Neuronal stem cell (in vitro differentiated cells): ENCODE results near the gene SLAMF7.
"Not testable (repeated sequence)": the region's sequence is repeated elsewhere in the genome, so short reads cannot be mapped to it uniquely, and the experiment has no call there.

Experiments
- DNase-seq: peaks from one replicate; pipeline ENCODE4 v3.0.0-alpha.2; 2013; ENCODE audit warnings: low spot score
- H2AFZ ChIP-seq: one replicate; pipeline ENCODE4 v1.6.1; 2013; ENCODE audit warnings: mild to moderate bottlenecking, low read length, inconsistent platforms
- H2AK5ac ChIP-seq: 2 replicates; pipeline ENCODE4 v1.6.1; 2013; ENCODE audit warnings: low read depth, mild to moderate bottlenecking, inconsistent platforms, low read length, moderate library complexity, mixed read lengths
- H2BK120ac ChIP-seq: 2 replicates; pipeline ENCODE4 v1.6.1; 2013; ENCODE audit warnings: low read depth, mild to moderate bottlenecking, inconsistent platforms, low read length, moderate library complexity, mixed read lengths
- H2BK12ac ChIP-seq: one replicate; pipeline ENCODE4 v1.6.1; 2013; ENCODE audit warnings: low read length, inconsistent platforms
- H2BK15ac ChIP-seq: 2 replicates; pipeline ENCODE4 v1.6.1; 2013; ENCODE audit warnings: mild to moderate bottlenecking, low read length, inconsistent platforms, mixed read lengths
- H2BK5ac ChIP-seq: one replicate; pipeline ENCODE4 v1.6.1; 2013; ENCODE audit warnings: inconsistent platforms, mild to moderate bottlenecking, low read length, moderate library complexity
- H3K14ac ChIP-seq: one replicate; pipeline ENCODE4 v1.6.1; 2013; ENCODE audit warnings: low read length, inconsistent platforms
- H3K18ac ChIP-seq: 2 replicates; pipeline ENCODE4 v1.6.1; 2013; ENCODE audit warnings: low read length, inconsistent platforms
- H3K23ac ChIP-seq: 2 replicates; pipeline ENCODE4 v1.6.1; 2013; ENCODE audit warnings: low read depth, mild to moderate bottlenecking, mixed read lengths, low read length, inconsistent platforms; ENCODE audit not compliant: poor library complexity
- H3K27ac ChIP-seq: replicated peaks from 3 replicates; pipeline ENCODE4 v1.5.1; 2013; ENCODE audit warnings: low read length, inconsistent platforms
- H3K27me3 ChIP-seq, 3 experiments: 2 replicates each; pipeline ENCODE4 v1.6.1; 2013; ENCODE audit warnings: low read length in 3 of 3, mild to moderate bottlenecking in 2 of 3, inconsistent platforms in 1 of 3, low read depth in 1 of 3, mixed read lengths in 1 of 3, moderate library complexity in 1 of 3; ENCODE audit not compliant: control insufficient read depth in 3 of 3, insufficient read depth in 3 of 3
- H3K36me3 ChIP-seq, 2 donors: replicated peaks in 1 of 2; 2 replicates each; pipeline ENCODE4 v1.6.1; 2013; ENCODE audit warnings: low read length in 2 of 2; ENCODE audit not compliant: control insufficient read depth in 2 of 2, insufficient read depth in 2 of 2
- H3K4ac ChIP-seq: 2 replicates; pipeline ENCODE4 v1.6.1; 2013; ENCODE audit warnings: inconsistent platforms, mild to moderate bottlenecking, low read length, moderate library complexity
- H3K4me1 ChIP-seq, 2 donors: 1 replicate in 1 of 2; 2 replicates in 1 of 2; pipeline ENCODE4 v1.6.1; 2013; ENCODE audit warnings: low read length in 2 of 2, low read depth in 1 of 2; ENCODE audit not compliant: control insufficient read depth in 2 of 2, insufficient read depth in 1 of 2
- H3K4me2 ChIP-seq: one replicate; pipeline ENCODE4 v1.6.1; 2013; ENCODE audit warnings: mild to moderate bottlenecking, low read length, inconsistent platforms; ENCODE audit not compliant: insufficient read depth, poor library complexity, severe bottlenecking
- H3K4me3 ChIP-seq, 2 donors: 2 replicates each; pipeline ENCODE4 v1.5.1; 2013; ENCODE audit warnings: low read length in 2 of 2, mild to moderate bottlenecking in 2 of 2, inconsistent platforms in 1 of 2, moderate library complexity in 1 of 2
- H3K79me1 ChIP-seq: one replicate; pipeline ENCODE4 v1.6.1; 2013; ENCODE audit warnings: low read depth, mild to moderate bottlenecking, inconsistent platforms, low read length, moderate library complexity
- H3K9ac ChIP-seq: one replicate; pipeline ENCODE4 v1.6.1; 2013; ENCODE audit warnings: mild to moderate bottlenecking, low read depth, low read length, inconsistent platforms; ENCODE audit not compliant: poor library complexity
- H3K9me3 ChIP-seq, 2 donors: replicated peaks in 1 of 2; 2 replicates each; pipeline versions ENCODE3 to v1.6.1; 2013; ENCODE audit warnings: low read length in 2 of 2, mild to moderate bottlenecking in 2 of 2, inconsistent platforms in 1 of 2, low read depth in 1 of 2, mixed read lengths in 1 of 2, moderate library complexity in 1 of 2; ENCODE audit not compliant: control insufficient read depth in 2 of 2, insufficient read depth in 1 of 2
- H4K8ac ChIP-seq: one replicate; pipeline ENCODE4 v1.6.1; 2013; ENCODE audit warnings: low read depth, mild to moderate bottlenecking, inconsistent platforms, low read length, moderate library complexity
- H4K91ac ChIP-seq: one replicate; pipeline ENCODE4 v1.6.1; 2013; ENCODE audit warnings: low read length, low read depth, mild to moderate bottlenecking, inconsistent platforms; ENCODE audit not compliant: poor library complexity
- WGBS, 2 donors: extraction: QIAGEN DNeasy Blood & Tissue Kit; methylation state at CpG; one replicate each; pipeline ENCODE4 v1.1.7; 2013; ENCODE audit warnings: missing lambda C conversion rate in 2 of 2, mixed read lengths in 1 of 2; ENCODE audit not compliant: insufficient read length in 2 of 2, insufficient replicate concordance in 1 of 2; ENCODE audit errors: extremely low coverage in 2 of 2; 5-methylcytosine and 5-hydroxymethylcytosine counted together

Gene SLAMF7

GRCh38 chr1:160711276-160711601 lies 27.8 kb upstream of the SLAMF7 start:
- Histone ChIP-seq H2BK12ac (no peak overlapping the region), H3K4me1 (no peaks in the 10 kb centered on the region), H2AFZ (no peak overlapping the region), H3K27ac (no peak overlapping the region), H3K4me2 (no peak overlapping the region), H3K4ac (no peak overlapping the region), H3K18ac (no peak overlapping the region), H3K9me3 (no peaks in the 10 kb centered on the region), H3K27me3 (peaks cover 0 to 10% (median 0%) of the 10 kb centered on the region in 3 experiments), H3K79me1 (no peaks in the 10 kb centered on the region), H4K91ac (no peak overlapping the region), H3K14ac (no peak overlapping the region), H4K8ac (no peak overlapping the region), H2BK120ac (no peak overlapping the region), H2BK5ac (no peak overlapping the region), H3K36me3 (no peaks in the 10 kb centered on the region), H2AK5ac (no peak overlapping the region), H3K23ac (no peak overlapping the region), H3K4me3 (no peak overlapping the region), H3K9ac (no peak overlapping the region), H2BK15ac (no peak overlapping the region)
- no peak for DNase-seq
- no CpG with 5 or more reads among the region's 2 CpGs for WGBS, 2 donors

- Histone ChIP-seq H3K27me3 (peaks cover 0 to 13% (median 0%) of the 10 kb centered on the region in 3 experiments), H3K4me1 (no peaks in the 10 kb centered on the region), H3K23ac (no peak within 1 kb of the TSS), H3K79me1 (no peaks in the 10 kb centered on the region), H3K36me3 (no peaks in the 10 kb centered on the region), H3K9me3 (no peaks in the 10 kb centered on the region), H2BK120ac (no peak within 1 kb of the TSS), H2BK15ac (no peak within 1 kb of the TSS), H3K27ac (no peak within 1 kb of the TSS), H3K9ac (no peak within 1 kb of the TSS), H2BK5ac (no peak within 1 kb of the TSS), H3K18ac (no peak within 1 kb of the TSS), H2AFZ (no peak within 1 kb of the TSS), H3K4me3 (no peak within 1 kb of the TSS), H4K91ac (no peak within 1 kb of the TSS), H3K14ac (no peak within 1 kb of the TSS), H3K4ac (no peak within 1 kb of the TSS), H4K8ac (no peak within 1 kb of the TSS), H3K4me2 (no peak within 1 kb of the TSS), H2BK12ac (no peak within 1 kb of the TSS), H2AK5ac (no peak within 1 kb of the TSS)
- WGBS, 2 donors = no CpG with 5 or more reads among the region's 9 CpGs
- no peak for DNase-seq
Measured at GRCh38 chr1:160711602-160712311, 27.3 kb upstream of the SLAMF7 start, which contains the start of gene CD48. Gene CD48 (minus strand): TSS chr1:160711822. CDS start chr1:160711763, 59 bp downstream.

GRCh38 chr1:160712525-160713080 lies 26.4 kb upstream of the SLAMF7 start:
- H2BK5ac ChIP-seq, H3K23ac ChIP-seq, H2BK15ac ChIP-seq, H3K9me3 ChIP-seq, H3K4me3 ChIP-seq, H3K4me1 ChIP-seq, H2BK120ac ChIP-seq, H3K18ac ChIP-seq, H3K36me3 ChIP-seq, H3K27ac ChIP-seq, H3K14ac ChIP-seq, H3K9ac ChIP-seq, H2AK5ac ChIP-seq, H4K8ac ChIP-seq, DNase-seq, H3K4ac ChIP-seq, H2AFZ ChIP-seq, H4K91ac ChIP-seq, H2BK12ac ChIP-seq, H3K4me2 ChIP-seq, H3K79me1 ChIP-seq: not testable (repeated sequence)
- peaks cover 0 to 15% (median 0%) of the 10 kb centered on the region in 3 experiments for H3K27me3 ChIP-seq
- WGBS, 2 donors = no CpG with 5 or more reads among the region's 5 CpGs

GRCh38 chr1:160713161-160713560 lies 25.9 kb upstream of the SLAMF7 start:
- H3K9me3 ChIP-seq = no peaks in the 10 kb centered on the region
- no peak overlapping the region for H3K14ac ChIP-seq
- H3K23ac ChIP-seq = no peak overlapping the region
- peaks cover 0 to 15% (median 0%) of the 10 kb centered on the region in 3 experiments for H3K27me3 ChIP-seq
- no peak overlapping the region for H3K4me2 ChIP-seq
- H4K91ac ChIP-seq = no peak overlapping the region
- H3K4me1 ChIP-seq = no peaks in the 10 kb centered on the region
- no peak overlapping the region for H2AFZ ChIP-seq
- H3K79me1 ChIP-seq = no peaks in the 10 kb centered on the region
- H4K8ac ChIP-seq = no peak overlapping the region
- no peak overlapping the region for H2BK15ac ChIP-seq
- no peak for DNase-seq
- no peak overlapping the region for H3K4ac ChIP-seq
- H3K4me3 ChIP-seq = no peak overlapping the region
- no peak overlapping the region for H2AK5ac ChIP-seq
- H3K36me3 ChIP-seq = no peaks in the 10 kb centered on the region
- no peak overlapping the region for H2BK120ac ChIP-seq
- no peak overlapping the region for H3K9ac ChIP-seq
- WGBS, 2 donors = no CpG with 5 or more reads among the region's 1 CpG
- H3K27ac ChIP-seq = no peak overlapping the region
- H2BK5ac ChIP-seq = no peak overlapping the region
- no peak overlapping the region for H2BK12ac ChIP-seq
- no peak overlapping the region for H3K18ac ChIP-seq
